ENCODE data around the gene SPDYE3.
"Not testable (repeated sequence)": the region's sequence is repeated elsewhere in the genome, so short reads cannot be mapped to it uniquely, and the experiment has no call there.

Gene SPDYE3

GRCh38 chr7:100348805-100349204 lies 41.3 kb downstream of the SPDYE3 start:
- no peak for TF ChIP-seq CTCF (IDR thresholded peaks at IDR 0.05; ENCODE audit: low read depth, low read length, missing control alignments)
- no peak overlapping the region for H3K4me3 ChIP-seq (ENCODE audit: low read depth, low read length)
- no peak for DNase-seq (ENCODE audit: low read depth)

- DNase-seq (ENCODE audit: low read depth), result no peak
- no peak for TF ChIP-seq CTCF (IDR thresholded peaks at IDR 0.05; ENCODE audit: low read depth, low read length, missing control alignments)
- no peak overlapping the region for H3K4me3 ChIP-seq (ENCODE audit: low read depth, low read length)
Observed at GRCh38 chr7:100349757-100350156, 42.3 kb downstream of the SPDYE3 start.

- no peak overlapping the region for H3K4me3 ChIP-seq (ENCODE audit: low read depth, low read length)
- no peak for TF ChIP-seq CTCF (IDR thresholded peaks at IDR 0.05; ENCODE audit: low read depth, low read length, missing control alignments)
- DNase-seq (ENCODE audit: low read depth), result no peak
Observed at GRCh38 chr7:100351657-100352058, 44.2 kb downstream of the SPDYE3 start.

GRCh38 chr7:100352230-100352781 lies 44.8 kb downstream of the SPDYE3 start:
- H3K4me3 ChIP-seq (ENCODE audit: low read depth, low read length); DNase-seq (ENCODE audit: low read depth): not testable (repeated sequence)

- no peak for TF ChIP-seq CTCF (IDR thresholded peaks at IDR 0.05; ENCODE audit: low read depth, low read length, missing control alignments)
- H3K4me3 ChIP-seq (ENCODE audit: low read depth, low read length), result no peak overlapping the region
- DNase-seq (ENCODE audit: low read depth), result no peak
Observed at GRCh38 chr7:100352984-100353684, 45.6 kb downstream of the SPDYE3 start.

- no peak overlapping the region for H3K4me3 ChIP-seq (ENCODE audit: low read depth, low read length)
- DNase-seq (ENCODE audit: low read depth), result no peak
- TF ChIP-seq CTCF (IDR thresholded peaks at IDR 0.05; ENCODE audit: low read depth, low read length, missing control alignments), result no peak
Observed at GRCh38 chr7:100353685-100354330, 46.3 kb downstream of the SPDYE3 start.

GRCh38 chr7:100356416-100357068 lies 49.0 kb downstream of the SPDYE3 start:
- no peak for TF ChIP-seq CTCF (IDR thresholded peaks at IDR 0.05; ENCODE audit: low read depth, low read length, missing control alignments)
- H3K4me3 ChIP-seq (ENCODE audit: low read depth, low read length), result no peak overlapping the region
- DNase-seq (ENCODE audit: low read depth), result no peak
